Activated CD4-positive, alpha-beta T cell treated with anti-CD3 and anti-CD28 coated beads, Interleukin-2, Interleukin-6, amounts not matched to agents 100 ng/mL and 50 ng/mL, durations not matched to agents 16 hours and 8 hours (primary cell): ENCODE results near the gene PRR35.
A peak's percentile ranks its signal among the peaks of the same experiment; 100 is the strongest.

ENCODE experiments used
- DNase-seq: peaks from one replicate; pipeline ENCODE4 v3.0.0-alpha.2; 2020

The PRR35 gene

DNA sequence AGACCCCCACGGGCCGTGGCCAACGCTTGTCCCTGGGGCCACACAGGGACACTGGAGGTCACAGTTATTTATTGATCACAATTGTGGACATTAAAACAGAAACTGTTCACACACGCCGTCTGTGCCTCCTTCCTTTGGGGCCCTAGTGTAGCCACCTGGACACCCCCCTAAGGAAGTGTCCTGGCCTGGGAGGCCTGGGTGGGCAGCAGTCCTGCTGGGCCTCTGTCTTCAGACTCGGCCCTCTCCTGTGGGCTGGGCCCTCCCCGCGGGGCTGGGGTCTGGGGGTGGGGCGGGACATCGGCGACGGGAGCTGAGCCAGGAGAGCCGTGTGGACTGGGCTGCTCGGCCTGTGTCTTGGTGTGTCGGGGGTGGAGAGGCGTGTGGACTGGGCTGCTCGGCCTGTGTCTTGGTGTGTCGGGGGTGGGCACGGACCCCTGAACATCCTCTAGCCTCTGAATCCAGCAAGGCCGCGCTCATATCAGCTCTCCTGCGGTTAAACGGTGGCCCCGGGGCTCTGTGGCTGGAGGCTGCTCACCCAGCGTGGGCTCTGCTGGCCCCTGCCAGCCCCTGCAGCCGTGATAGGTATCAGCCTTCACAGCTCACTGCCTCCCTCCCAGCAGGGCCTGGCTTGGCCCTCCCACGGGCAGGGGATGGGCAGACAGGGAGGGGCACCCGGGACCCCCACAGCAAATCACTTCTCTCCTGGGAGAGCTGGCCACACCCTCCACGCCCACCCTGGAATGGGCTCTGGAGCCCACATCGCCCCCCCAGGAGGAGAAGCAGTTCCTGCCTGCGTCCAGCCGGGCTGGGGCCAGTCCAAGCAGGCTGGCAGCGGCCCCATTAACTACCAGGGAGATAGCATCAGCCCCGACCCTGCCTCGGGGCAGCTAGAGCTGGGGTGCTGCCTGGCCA is 5.5 kb downstream of the PRR35 start:
- DNase-seq, result no peak

DNA sequence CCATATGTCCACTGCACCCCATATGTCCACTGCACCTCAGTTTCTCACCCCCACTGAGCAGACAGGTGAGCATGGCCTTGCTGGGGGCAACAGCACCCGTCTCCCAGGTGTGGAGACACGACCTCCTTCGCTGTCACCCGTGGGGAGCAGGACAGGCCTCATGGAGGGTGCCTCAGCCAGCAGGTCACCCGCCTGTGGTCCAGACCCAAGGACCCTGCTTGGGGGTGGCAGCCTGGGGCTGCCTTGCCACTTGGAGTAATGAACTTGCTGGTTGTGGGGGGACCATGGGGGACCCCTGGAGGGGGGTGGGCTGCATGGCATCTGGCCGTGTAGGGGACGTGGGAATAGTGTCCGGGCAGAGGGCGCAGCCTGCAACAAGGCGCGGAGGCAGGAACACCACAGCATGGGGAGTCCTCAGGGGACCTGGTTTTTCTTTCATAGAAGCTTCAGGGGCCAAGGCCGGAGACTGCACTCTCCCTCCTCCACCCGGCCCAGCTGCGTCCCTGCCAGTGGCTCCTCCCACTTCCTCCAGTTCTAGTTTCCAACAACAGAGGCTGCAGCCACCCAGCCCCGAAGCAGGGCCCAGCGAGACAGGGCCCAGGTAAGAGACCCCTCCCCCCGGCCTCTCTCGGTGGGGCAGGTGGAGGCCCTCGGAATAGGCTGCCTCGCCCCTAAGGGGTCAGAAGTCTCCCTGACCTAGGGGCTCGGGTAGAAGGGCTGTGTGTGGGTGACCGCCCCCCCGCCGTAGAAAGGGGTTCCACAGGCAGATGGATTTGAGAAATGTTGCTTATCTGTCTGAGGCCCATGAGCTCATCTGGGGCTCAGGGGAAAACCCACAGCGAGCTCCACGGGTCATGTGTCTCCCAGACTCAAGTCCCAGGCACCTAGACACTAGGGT is 6.5 kb downstream of the PRR35 start, which contains the start of gene NHLRC4:
Gene NHLRC4 (plus strand): TSS at position 531 of the 898 bp plus-strand sequence. CDS start 1,043 bp downstream, outside the sequence.
- DNase-seq, result peak; percentile 63

DNA sequence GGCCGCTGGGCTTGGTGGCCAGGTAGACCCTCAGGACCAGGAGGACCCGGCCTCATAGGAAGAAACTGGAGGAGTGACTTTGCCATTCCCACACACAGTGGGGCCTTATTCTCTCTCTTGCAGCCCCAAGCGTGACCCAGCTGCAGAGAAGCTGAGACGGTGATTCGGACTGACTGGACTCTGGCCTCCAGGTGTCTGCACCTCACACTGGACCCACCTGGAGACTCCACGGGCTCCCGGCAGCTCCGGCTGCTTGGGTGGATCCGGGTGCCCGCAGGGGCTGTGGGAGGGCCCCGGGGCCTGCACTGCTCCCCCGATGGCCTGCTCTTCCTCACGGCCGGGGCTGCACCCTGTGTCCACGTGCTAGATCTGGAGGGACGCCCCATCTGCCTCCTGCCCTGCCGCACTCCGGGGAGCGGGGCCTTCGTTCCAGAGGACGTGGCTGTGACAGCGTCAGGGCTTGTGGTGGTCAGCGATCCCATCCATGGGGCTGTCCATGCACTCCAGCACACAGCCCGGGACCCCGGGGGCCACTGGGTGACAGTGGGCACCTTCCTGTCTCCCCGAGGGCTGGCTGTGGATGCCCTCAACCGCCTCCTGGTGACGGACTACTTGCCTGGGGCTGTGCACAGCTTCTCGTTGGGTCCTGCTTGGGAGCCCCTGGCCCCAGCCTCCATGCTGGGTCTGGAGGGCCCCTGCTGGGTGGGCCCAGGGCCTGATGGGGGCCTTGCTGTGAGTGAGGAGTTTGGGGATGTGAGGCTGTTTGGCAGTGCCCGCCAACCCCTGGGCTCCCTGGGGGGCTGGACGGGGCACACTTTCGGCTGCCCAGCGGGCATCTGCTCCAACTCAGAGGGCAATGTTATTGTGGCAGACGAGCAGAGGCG is 7.4 kb downstream of the PRR35 start:
- DNase-seq, result no peak

DNA sequence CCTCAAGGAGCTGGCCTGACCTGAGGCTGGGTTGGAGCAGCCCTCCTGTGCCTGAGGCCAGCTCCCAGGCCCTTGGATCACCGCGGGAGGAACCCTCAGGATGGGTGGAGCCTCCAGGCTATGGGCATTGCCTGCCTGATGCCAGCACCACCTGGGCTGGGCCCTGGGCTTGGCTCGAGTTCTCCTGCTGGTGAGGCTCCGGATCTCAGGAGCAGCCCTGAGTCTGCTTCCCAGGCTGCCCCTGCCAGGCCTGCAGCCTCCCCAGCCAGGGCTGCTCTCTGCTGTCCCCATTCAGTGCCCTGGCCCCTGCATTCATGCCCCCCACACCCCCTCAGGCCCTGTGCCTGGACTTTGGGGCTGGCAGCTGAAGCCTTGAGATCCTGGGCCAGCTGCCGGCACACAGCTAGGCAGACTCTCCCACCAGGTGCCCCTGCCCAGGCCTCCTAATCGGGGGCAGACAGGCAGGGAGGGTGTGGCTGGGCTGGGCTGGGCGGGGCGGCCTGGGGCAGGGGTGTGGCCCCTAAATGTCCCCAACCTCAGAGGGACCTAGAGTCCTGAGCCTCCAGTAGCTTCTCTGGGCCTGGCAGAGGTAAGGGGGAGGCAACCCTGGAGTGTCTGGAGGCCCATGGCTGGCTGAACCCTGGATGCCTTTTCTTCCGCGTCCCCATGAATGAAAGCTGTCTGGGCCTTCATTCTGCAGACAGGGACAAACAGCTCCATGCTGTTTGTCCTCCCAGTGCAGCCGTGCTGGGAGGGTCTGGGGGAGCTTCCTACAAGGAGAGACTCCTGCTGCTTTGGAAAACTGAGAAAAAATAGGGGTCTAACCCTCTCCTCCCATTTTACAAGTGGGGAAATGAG is 8.4 kb downstream of the PRR35 start:
- no peak for DNase-seq

DNA sequence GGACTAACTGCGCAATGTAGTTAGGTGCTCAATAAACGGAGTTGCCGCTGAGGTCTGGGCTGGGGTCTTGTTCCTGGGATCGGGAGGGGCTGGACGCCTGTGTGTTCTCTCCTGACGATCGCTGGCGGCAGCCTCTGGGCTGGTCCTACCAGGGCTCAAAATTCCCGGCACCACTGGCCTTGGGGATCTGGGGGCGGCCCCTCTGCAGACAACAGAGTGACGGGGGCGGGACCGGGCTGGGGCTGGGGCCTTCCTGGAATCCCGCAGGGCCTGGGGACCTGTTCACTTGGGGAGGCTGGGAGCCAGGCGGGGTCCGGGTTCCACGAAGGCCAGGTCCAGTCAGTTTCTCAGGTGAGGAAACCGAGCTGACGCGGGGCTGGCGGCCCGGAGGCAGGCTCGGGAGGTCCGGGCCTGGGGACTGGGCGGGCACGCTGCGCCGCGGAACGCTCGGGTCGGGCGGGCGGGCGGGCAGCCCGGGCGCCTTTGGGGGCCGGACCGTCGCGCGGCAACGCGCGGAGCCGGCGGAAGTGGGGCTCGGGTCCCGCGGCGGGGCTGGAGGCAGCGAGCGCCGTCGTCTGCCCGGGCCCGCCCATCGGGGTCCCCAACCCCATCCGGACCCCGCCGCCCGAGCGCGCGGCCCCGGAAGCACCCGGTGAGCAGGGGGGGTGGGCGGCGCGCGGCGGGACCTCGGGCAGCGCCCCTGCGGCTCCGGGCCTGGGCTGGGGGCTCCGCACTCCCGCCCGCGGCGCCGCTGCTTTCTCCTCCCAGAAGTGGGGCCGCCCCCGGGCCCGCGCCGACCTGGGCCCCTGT is 9.5 kb downstream of the PRR35 start, which contains the start of gene PIGQ:
Gene PIGQ (plus strand): TSS at position 524 of the 810 bp plus-strand sequence. CDS start 4,107 bp downstream, outside the sequence.
- DNase-seq, result peak; percentile 78

DNA sequence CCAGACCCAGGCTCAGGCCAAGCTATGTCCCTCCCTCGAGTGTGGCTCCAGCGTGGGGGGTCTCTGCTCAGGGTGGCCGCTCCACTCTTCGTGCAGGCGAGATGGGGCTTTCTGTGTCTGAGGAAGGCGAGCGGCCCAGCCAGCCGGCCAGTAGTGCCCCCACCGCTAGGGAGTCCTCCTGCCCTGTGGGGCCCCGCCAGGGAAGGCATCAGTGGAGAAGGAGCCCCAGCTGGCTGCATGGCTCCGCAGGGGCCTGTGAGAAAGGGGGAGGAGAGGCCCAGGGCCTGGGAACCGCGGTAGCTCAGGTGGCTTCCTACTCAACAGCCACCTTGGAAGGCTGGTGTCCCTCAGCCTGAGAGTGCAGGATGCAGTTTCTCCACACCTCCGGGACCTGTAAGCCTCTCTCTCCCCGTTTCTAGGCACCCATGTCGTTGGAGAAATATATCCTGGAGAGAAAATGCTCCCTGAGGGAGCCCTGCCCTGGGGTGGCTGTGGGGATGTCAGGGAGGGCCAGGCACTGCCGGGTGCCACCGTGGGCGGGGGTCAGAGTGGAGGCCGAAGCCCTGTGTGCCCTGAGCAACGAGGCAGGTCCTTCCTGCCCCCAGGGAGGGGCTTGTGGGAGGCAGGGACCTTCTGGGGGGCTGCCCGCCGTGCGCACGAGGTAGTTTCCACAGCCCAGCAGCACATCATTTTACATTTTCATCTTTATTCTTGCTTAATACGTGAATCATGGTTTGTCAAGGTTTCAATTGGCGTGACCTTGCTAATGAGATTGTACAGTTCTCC is 12.9 kb downstream of the PRR35 start:
- no peak for DNase-seq

DNA sequence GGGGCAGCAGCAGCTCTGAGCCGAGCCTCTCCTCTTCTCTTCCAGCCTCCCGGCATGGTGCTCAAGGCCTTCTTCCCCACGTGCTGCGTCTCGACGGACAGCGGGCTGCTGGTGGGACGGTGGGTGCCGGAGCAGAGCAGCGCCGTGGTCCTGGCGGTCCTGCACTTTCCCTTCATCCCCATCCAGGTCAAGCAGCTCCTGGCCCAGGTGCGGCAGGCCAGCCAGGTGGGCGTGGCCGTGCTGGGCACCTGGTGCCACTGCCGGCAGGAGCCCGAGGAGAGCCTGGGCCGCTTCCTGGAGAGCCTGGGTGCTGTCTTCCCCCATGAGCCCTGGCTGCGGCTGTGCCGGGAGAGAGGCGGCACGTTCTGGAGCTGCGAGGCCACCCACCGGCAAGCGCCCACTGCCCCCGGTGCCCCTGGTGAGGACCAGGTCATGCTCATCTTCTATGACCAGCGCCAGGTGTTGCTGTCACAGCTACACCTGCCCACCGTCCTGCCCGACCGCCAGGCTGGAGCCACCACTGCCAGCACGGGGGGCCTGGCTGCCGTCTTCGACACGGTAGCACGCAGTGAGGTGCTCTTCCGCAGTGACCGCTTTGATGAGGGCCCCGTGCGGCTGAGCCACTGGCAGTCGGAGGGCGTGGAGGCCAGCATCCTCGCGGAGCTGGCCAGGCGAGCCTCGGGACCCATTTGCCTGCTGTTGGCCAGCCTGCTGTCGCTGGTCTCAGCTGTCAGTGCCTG is 14.0 kb downstream of the PRR35 start:
- no peak for DNase-seq

DNA sequence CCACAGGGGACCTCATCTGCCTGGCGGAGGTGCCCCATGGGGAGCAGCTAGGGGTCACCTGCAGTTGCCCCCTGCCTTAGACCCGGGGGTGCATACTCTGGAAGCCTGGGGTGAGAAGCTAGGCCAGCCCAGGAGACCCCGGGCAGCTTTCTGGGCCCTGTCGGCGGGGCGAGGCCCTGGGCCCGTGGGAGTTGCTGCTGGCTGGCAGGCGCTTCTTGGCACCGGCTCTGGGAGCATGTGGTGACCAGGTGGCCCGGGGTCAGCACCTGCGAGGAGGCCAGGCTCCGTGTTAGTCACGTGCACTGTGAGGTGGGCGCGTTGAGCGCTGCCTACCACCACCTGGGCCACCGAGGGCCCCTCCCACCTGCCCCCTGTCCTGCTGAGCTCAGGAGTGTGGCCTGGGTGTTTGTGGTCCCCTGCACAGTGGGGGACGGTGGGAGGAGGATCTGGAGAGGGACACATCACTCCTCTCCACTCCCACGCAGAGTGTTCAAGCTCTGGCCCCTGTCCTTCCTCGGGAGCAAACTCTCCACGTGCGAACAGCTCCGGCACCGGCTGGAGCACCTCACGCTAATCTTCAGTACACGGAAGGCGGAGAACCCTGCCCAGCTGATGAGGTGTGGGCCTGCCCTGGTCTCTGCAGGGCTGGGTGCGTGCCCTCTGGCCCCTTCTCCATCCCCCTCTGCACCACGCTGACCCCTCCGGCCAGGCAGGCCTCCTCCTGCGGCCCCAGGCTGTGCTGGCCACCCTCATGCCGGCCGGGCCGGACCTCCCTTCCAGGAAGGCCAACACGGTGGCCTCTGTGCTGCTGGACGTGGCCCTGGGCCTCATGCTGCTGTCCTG is 15.4 kb downstream of the PRR35 start:
- no peak for DNase-seq

DNA sequence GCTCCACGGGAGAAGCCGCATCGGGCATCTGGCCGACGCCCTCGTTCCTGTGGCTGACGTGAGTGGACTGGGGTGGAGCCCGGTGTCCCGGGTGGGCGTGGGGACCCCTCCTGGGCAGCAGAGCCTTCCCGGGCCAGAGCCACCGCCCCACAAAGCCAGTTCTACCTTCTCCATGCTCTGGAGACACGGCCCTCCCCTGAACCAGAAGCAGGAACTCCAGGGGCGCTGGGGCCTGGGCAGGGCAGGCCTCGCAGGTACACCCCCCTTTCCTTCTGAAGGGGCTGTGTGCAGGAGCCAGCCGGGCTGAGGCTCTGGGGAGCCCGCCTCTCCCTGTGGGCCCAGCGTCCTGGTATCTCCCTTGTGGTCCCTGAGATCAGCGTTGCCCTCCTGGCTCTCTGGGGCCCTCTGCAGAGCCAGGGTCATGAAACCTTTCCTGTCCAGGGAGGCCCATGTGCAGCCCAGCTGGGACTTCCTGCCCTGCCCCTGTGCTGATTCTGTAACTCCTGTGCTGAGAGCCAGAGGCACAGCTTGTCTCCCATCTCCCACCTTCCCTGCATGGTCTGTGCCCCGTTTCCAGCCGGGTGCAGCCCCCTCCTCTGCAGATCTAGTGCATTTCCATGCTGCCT is 16.1 kb downstream of the PRR35 start:
- no peak for DNase-seq

DNA sequence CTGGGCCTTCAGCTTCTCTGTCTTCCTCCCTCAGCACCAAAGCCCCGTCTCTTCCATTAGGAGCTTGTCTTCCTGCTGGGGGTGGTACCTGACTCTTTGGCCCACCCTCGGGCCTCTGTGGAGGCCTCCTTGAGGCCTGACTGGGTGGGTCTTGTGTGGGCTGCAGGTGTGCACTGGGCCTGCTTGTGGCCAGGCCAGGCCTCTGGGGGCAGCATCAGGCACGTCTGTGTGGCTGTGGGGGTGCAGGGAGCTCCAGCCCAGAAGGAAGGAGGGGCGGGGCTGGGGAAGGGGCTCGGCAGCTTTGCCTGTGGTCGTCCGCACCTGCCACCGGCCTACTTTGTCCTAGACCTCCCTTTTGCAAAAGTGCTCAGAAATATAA is 16.6 kb downstream of the PRR35 start:
- no peak for DNase-seq

DNA sequence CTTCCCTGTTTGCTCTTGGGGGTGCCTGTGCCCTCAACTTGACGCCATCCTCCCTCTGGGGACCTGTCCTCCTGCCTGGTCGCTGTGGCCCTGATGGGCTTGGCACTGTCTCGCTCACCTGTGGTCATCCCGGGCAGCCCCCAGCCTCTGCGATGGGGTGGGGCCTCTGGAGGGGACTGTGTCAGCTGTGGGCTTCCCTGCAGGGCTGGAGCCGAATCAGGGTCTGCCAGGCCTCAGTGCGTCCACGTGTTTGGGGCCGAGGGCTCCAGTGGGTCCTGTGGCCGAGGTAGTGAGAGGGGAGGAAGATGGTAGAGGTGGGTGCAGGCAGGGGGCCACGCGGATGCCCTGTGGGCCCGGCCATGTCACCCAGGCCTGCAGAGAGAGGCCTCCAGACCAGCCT is 17.6 kb downstream of the PRR35 start:
- DNase-seq, result no peak

DNA sequence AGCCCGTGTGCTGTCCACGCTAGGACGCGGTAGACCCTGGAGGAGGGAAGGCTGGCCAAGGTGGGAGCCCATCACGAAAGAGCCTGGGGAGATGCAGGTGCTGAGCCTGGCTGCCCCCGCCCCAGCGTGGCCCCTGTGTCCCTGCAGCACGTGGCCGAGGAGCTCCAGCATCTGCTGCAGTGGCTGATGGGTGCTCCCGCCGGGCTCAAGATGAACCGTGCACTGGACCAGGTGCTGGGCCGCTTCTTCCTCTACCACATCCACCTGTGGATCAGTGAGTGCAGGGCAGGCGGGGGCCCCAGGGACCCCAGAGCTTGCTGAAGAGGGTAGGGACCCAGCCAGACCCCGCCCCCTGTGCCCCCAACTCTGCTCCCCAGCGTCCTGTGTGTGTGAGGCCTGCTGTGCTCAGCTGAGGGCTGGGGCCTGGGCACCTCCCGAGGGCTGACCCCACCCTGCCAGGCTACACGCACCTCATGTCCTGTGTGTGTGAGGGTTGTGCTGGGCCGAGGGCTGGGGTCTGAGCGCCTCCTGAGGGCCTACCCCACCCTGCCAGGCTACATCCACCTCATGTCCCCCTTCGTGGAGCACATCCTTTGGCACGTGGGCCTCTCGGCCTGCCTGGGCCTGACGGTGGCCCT is 18.2 kb downstream of the PRR35 start:
- DNase-seq, result no peak

DNA sequence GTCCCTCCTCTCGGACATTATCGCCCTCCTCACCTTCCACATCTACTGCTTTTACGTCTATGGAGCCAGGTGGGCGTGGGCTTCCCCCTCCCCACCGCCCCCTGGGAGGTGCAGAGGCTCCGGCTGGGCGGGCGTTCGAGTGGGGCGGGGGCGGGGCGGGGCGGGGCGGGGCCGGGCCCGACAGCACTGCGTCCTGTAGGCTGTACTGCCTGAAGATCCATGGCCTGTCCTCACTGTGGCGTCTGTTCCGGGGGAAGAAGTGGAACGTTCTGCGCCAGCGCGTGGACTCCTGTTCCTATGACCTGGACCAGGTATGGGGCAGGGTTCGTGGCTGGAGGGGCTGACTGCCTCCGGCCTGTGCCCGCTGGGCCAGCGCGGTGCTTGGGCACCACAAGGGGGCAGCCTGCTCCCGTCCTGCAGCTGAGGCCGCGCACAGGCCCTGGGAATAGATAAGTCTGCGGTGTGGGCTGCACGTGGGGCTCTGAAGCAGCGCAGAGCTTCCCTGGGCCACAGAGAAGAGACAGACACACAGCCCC is 18.7 kb downstream of the PRR35 start:
- DNase-seq, result peak; percentile 74

DNA sequence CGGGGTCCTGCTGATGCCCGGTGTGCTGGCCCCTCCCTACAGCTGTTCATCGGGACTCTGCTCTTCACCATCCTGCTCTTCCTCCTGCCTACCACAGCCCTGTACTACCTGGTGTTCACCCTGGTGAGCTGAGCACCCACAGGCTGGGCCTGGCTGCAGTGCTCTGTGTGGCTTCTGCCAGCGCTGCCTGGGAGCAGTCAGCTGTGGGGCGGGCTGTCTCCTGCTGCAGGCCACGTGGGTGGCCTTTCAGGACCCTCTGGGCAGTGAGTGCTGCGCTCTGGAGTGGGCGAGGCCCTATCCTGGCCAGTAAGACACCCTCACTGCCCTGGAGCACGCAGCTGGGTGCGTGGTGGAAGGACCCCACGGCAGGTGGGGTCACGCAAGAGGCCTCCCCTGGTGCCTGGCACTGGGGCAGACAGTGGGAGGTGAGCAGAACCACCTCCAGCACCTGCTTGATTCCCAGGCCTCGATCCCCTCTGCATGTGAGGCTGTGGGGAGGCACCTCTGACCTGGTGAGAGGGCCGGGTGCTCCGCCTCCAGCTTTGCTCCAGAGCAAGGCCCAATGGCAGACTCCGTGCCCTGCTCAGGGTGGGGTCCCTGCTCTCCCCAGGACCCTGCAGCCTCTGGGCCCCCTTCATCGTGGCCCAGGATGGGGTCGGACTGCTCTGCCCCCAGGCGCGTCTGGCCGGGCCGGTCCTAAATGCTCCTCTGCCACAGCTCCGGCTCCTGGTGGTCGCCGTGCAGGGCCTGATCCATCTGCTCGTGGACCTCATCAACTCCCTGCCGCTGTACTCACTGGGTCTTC is 20.1 kb downstream of the PRR35 start:
- DNase-seq, result no peak

DNA sequence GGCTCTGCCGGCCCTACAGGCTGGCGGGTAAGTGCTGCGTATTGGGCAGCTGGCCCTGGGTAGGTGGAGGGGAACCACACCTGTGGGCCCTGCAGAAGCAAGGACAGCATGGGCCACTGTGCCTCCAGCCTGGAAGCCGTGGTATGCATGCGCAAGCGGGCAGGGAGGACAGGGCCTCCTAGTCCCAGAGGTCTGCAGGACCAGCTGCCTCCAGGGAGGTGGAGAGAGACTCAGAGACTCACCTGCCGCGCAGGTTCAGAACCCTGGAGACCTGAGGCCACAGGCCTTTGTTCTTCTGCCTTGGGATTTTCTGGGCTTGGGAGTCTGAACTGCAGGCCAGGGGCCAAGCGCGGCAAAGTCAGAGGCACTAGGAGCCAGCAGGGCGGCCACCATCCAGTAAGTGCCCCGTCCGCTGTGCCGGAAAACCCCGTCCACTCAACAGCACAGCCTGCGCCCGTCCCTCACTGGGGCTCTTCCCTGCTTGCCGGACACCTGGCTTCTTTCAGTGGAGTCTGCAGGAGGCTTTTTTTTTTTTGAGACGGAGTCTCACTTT is 20.8 kb downstream of the PRR35 start:
- DNase-seq, result no peak

DNA sequence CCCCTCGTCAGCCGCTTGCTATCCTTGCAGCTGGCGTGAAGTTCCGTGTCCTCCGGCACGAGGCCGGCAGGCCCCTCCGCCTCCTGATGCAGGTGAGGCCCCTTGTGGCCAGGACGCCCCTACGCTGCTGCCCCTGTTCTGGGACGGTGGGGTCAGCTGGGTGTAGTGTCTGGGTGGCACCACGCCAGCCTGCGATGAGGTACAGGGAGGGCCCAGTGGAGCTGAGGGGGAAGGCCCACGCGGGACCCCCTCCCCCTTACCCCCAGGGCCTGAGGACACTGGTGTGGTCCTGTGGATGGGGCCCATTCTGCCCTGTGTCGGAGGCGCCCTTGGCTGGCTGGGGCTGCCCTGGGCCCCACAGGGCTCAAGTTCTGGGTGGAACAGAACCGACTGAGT is 22.0 kb downstream of the PRR35 start:
- no peak for DNase-seq
